Astrocyte (in vitro differentiated cells and primary cell): Measurements from ENCODE around the gene LRSAM1. TPM values are rescaled to one million over a fixed set of nuclear protein-coding genes. Genes with fewer than 3 reads are reported as not detected.

Experiments used
- DNase-seq: peaks from one replicate; pipeline ENCODE4 v3.0.0-alpha.2; 2010; ENCODE audit warnings: low read depth
- FAIRE-seq: peaks from 2 replicates; lab custom pipeline; 2011; peaks lifted over from hg19 to GRCh38; lab: Jason Lieb, UNC
- H2AFZ ChIP-seq: 2 replicates; pipeline ENCODE4 v1.6.0; 2012; ENCODE audit warnings: low read depth, low read length, inconsistent platforms
- H3K27ac ChIP-seq: 2 replicates; pipeline ENCODE4 v1.5.1; 2011; ENCODE audit warnings: low read depth, low read length, inconsistent platforms
- H3K27me3 ChIP-seq: 2 replicates; pipeline ENCODE4 v1.6.0; 2011; ENCODE audit warnings: low read length, inconsistent platforms; ENCODE audit not compliant: insufficient read depth
- H3K36me3 ChIP-seq: 2 replicates; pipeline ENCODE4 v1.5.1; 2011; ENCODE audit warnings: low read length, inconsistent platforms; ENCODE audit not compliant: insufficient read depth
- H3K4me1 ChIP-seq: 2 replicates; pipeline ENCODE4 v1.5.1; 2011; ENCODE audit warnings: low read length, inconsistent platforms; ENCODE audit not compliant: insufficient read depth
- H3K4me2 ChIP-seq: 2 replicates; pipeline ENCODE4 v1.6.0; 2012; ENCODE audit warnings: low read length, inconsistent platforms
- H3K4me3 ChIP-seq: 2 replicates; pipeline ENCODE4 v1.5.1; 2011; ENCODE audit warnings: low read depth, mild to moderate bottlenecking, low read length, inconsistent platforms; ENCODE audit not compliant: insufficient read depth
- H3K79me2 ChIP-seq: 2 replicates; pipeline ENCODE4 v1.6.0; 2012; ENCODE audit warnings: mild to moderate bottlenecking, low read length, inconsistent platforms; ENCODE audit not compliant: insufficient read depth
- H3K9ac ChIP-seq: 2 replicates; pipeline ENCODE4 v1.6.0; 2012; ENCODE audit warnings: mild to moderate bottlenecking, low read length, inconsistent platforms
- H3K9me3 ChIP-seq: 2 replicates; pipeline ENCODE4 v1.5.1; 2012; ENCODE audit warnings: low read depth, mild to moderate bottlenecking, low read length, inconsistent platforms; ENCODE audit not compliant: insufficient read depth
- H4K20me1 ChIP-seq: 2 replicates; pipeline ENCODE4 v1.6.0; 2012; ENCODE audit warnings: low read length, inconsistent platforms; ENCODE audit not compliant: insufficient read depth
- H3K27ac Mint-ChIP-seq: one replicate; pipeline ENCODE4 v1.8.0; 2021; ENCODE audit warnings: mild to moderate bottlenecking, mixed read lengths; ENCODE audit not compliant: unreplicated experiment
- H3K27me3 Mint-ChIP-seq: one replicate; pipeline ENCODE4 v1.8.0; 2021; ENCODE audit warnings: low read depth, mixed read lengths; ENCODE audit not compliant: unreplicated experiment
- H3K36me3 Mint-ChIP-seq: one replicate; pipeline ENCODE4 v1.8.0; 2021; ENCODE audit warnings: low read depth, mixed read lengths; ENCODE audit not compliant: unreplicated experiment
- H3K4me1 Mint-ChIP-seq: one replicate; pipeline ENCODE4 v1.8.0; 2021; ENCODE audit warnings: low read depth, mixed read lengths; ENCODE audit not compliant: unreplicated experiment
- H3K4me3 Mint-ChIP-seq: one replicate; pipeline ENCODE4 v1.8.0; 2021; ENCODE audit warnings: mild to moderate bottlenecking, moderate library complexity, mixed read lengths; ENCODE audit not compliant: unreplicated experiment
- H3K9me3 Mint-ChIP-seq: one replicate; pipeline ENCODE4 v1.8.0; 2021; ENCODE audit warnings: mild to moderate bottlenecking, mixed read lengths; ENCODE audit not compliant: unreplicated experiment
- EZH2 ChIP-seq: IDR thresholded peaks from 2 replicates; pipeline ENCODE4 v1.6.1; 2012; ENCODE audit warnings: mild to moderate bottlenecking, low read length, inconsistent platforms; ENCODE audit not compliant: insufficient read depth
- total RNA-seq: library from RNA; stranded (reverse); gene quantifications from 2 replicates; pipeline ENCODE4 v1.2.1, GENCODE V29; 2021
- TF ChIP-seq, protein P1 (sequence below): IDR thresholded peaks from 2 replicates; pipeline ENCODE4 v1.5.1; 2011; ENCODE audit warnings: low read depth, mild to moderate bottlenecking, inconsistent platforms, low read length, moderate library complexity; ENCODE audit not compliant: insufficient read depth

The LRSAM1 gene
- total RNA-seq, 1 donor from 2014 or later = 18.7 TPM

DNA sequence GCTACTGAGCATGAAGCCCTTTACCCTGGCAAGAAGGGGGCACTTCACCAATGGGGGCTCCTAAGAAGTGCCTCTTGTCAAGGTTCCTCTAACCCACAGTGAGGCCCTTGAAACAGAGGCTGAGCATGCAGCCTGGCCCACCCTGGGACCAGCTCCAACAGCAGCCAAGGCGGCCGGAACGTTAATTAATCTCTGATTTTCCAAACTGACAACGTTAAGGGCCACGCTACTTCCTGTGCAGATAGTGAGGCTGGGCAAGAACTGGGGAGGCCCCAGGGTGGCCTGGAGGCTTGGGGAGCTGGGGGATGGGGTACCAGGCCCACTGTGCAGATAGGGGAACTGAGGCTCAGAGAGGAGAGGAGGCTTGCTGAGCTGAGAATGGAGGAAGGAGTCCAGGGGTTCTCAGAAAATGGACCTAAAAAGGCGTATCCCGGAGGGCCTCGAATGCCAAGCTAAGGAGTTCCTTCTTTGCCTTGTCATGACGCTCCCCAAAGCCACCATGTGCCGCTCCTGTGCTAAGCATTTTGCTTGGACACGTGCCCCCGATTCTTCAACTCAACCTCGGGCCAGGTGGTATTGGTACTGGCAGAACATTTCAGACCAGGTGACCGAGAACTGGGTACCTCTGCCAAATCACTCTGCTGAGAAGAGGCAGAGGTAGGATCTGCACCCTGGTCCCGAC, 88.8 kb downstream of the LRSAM1 start:
- H3K27ac Mint-ChIP-seq = peak overlapping the region; percentile 58
- peaks cover 54% of the 10 kb centered on the region for H3K4me1 Mint-ChIP-seq
- H3K27me3 Mint-ChIP-seq = no peaks in the 10 kb centered on the region
- H3K9me3 ChIP-seq = no peaks in the 10 kb centered on the region
- peak overlapping the region; percentile 78 for H3K4me2 ChIP-seq
- peaks cover 12% of the 10 kb centered on the region for H3K36me3 Mint-ChIP-seq
- no peaks in the 10 kb centered on the region for H3K36me3 ChIP-seq
- no peak overlapping the region for H2AFZ ChIP-seq
- no peak overlapping the region for H3K4me3 Mint-ChIP-seq
- peaks cover 89% of the 10 kb centered on the region for H4K20me1 ChIP-seq
- H3K9ac ChIP-seq = peak overlapping the region; percentile 55
- H3K27me3 ChIP-seq = no peaks in the 10 kb centered on the region
- DNase-seq (no peak), FAIRE-seq (no peak)
- TF ChIP-seq EZH2 = no peak
- TF ChIP-seq, protein P1, sequence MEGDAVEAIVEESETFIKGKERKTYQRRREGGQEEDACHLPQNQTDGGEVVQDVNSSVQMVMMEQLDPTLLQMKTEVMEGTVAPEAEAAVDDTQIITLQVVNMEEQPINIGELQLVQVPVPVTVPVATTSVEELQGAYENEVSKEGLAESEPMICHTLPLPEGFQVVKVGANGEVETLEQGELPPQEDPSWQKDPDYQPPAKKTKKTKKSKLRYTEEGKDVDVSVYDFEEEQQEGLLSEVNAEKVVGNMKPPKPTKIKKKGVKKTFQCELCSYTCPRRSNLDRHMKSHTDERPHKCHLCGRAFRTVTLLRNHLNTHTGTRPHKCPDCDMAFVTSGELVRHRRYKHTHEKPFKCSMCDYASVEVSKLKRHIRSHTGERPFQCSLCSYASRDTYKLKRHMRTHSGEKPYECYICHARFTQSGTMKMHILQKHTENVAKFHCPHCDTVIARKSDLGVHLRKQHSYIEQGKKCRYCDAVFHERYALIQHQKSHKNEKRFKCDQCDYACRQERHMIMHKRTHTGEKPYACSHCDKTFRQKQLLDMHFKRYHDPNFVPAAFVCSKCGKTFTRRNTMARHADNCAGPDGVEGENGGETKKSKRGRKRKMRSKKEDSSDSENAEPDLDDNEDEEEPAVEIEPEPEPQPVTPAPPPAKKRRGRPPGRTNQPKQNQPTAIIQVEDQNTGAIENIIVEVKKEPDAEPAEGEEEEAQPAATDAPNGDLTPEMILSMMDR = no peak
- H3K27ac ChIP-seq = peak overlapping the region; percentile 92
- H3K79me2 ChIP-seq = peaks cover 100% of the 10 kb centered on the region
- no peak overlapping the region for H3K4me3 ChIP-seq
- peaks cover 87% of the 10 kb centered on the region for H3K4me1 ChIP-seq
- H3K9me3 Mint-ChIP-seq = no peaks in the 10 kb centered on the region

DNA sequence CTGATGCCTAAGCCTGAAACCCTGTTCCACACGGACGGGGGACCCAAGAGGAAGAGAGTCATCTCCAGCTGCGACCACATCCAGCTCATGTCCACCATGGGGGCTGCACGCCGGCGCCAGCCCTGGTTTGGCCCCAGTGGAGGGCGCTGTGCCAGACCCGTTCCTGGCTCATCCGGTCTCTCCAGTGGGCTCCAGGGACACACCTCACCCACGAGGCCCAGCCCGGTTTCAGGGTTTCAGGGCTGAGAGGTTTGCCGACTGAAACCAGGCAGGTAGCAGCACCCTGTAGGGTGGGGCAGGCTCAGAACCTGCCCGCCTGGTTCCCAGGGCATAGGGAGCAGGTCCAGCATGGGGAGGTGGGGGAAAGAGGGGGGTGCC, 89.3 kb downstream of the LRSAM1 start:
- H3K4me3 ChIP-seq = no peak overlapping the region
- H3K9ac ChIP-seq = peak overlapping the region; percentile 5
- peaks cover 87% of the 10 kb centered on the region for H3K4me1 ChIP-seq
- H3K27ac Mint-ChIP-seq = no peak overlapping the region
- H3K36me3 ChIP-seq = no peaks in the 10 kb centered on the region
- H3K4me1 Mint-ChIP-seq = peaks cover 54% of the 10 kb centered on the region
- H3K9me3 ChIP-seq = no peaks in the 10 kb centered on the region
- no peak for TF ChIP-seq EZH2
- TF ChIP-seq, protein P1 = no peak
- no peaks in the 10 kb centered on the region for H3K9me3 Mint-ChIP-seq
- no peak overlapping the region for H2AFZ ChIP-seq
- H3K79me2 ChIP-seq = peaks cover 100% of the 10 kb centered on the region
- DNase-seq (no peak), FAIRE-seq (no peak)
- H3K4me2 ChIP-seq = peak overlapping the region; percentile 78
- H3K27ac ChIP-seq = peak overlapping the region; percentile 92
- H3K4me3 Mint-ChIP-seq = no peak overlapping the region
- H3K27me3 Mint-ChIP-seq = no peaks in the 10 kb centered on the region
- H3K36me3 Mint-ChIP-seq = peaks cover 12% of the 10 kb centered on the region
- H4K20me1 ChIP-seq = peaks cover 89% of the 10 kb centered on the region
- no peaks in the 10 kb centered on the region for H3K27me3 ChIP-seq

DNA sequence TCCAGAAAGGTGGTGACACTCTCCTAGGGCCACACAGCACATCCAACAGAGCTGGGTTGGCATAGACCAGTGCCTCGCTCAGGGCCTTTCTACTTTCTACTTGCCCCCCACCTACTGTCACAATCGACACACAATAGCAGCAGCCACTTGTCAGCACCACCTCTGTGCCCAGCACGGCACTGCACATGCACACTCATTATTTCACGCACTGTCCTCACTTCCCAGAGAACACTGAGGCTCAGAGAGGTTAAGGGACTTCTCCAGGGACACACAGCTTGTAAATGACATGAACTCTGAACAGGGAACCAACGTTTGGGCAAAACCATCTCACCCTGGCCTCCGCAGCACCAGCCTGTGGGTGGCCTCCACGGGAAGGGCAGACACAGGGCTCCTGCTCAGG, 89.9 kb downstream of the LRSAM1 start:
- Histone ChIP-seq H3K4me3 (no peak overlapping the region), H3K4me1 (peaks cover 87% of the 10 kb centered on the region), H3K9me3 (no peaks in the 10 kb centered on the region), H3K36me3 (no peaks in the 10 kb centered on the region), H3K27ac (no peak overlapping the region), H2AFZ (no peak overlapping the region), H3K27me3 (no peaks in the 10 kb centered on the region), H3K79me2 (peaks cover 100% of the 10 kb centered on the region), H3K4me2 (no peak overlapping the region), H4K20me1 (peaks cover 90% of the 10 kb centered on the region), H3K9ac (peak overlapping the region; percentile 5)
- no peak overlapping the region for H3K4me3 Mint-ChIP-seq
- H3K4me1 Mint-ChIP-seq = peaks cover 52% of the 10 kb centered on the region
- no peak for FAIRE-seq
- TF ChIP-seq, protein P1 = no peak
- TF ChIP-seq EZH2 = no peak
- H3K27ac Mint-ChIP-seq = no peak overlapping the region
- peaks cover 12% of the 10 kb centered on the region for H3K36me3 Mint-ChIP-seq
- DNase-seq = no peak
- H3K27me3 Mint-ChIP-seq = no peaks in the 10 kb centered on the region
- H3K9me3 Mint-ChIP-seq = no peaks in the 10 kb centered on the region
